GM10266 (cell line): ENCODE results near the gene CDKN2D.

Source experiments
- DNase-seq: peaks from one replicate; pipeline ENCODE4 v3.0.0; 2012; ENCODE audit errors: extremely low spot score
- CTCF ChIP-seq: IDR thresholded peaks from 2 replicates; pipeline ENCODE4 v1.5.1; 2012; ENCODE audit warnings: mild to moderate bottlenecking, low read depth; ENCODE audit not compliant: control insufficient read depth, insufficient read depth; ENCODE audit errors: missing control alignments

Gene CDKN2D

GRCh38 chr19:10568826-10569651 is at the start of gene CDKN2D:
CDKN2D (minus strand) TSS chr19:10568979; CDS start chr19:10568653, 326 bp downstream.
- DNase-seq, result peak; percentile 93
- TF ChIP-seq CTCF, result peak; percentile 20

- no peak for TF ChIP-seq CTCF
- no peak for DNase-seq
Observed at GRCh38 chr19:10617409-10618121, 48.8 kb upstream of the CDKN2D start.

GRCh38 chr19:10615429-10616023 is 46.7 kb upstream of the CDKN2D start:
- DNase-seq, result no peak
- TF ChIP-seq CTCF, result no peak

GRCh38 chr19:10612499-10613119 is 43.8 kb upstream of the CDKN2D start:
- TF ChIP-seq CTCF, result no peak
- no peak for DNase-seq

- TF ChIP-seq CTCF, result no peak
- DNase-seq, result no peak
Observed at GRCh38 chr19:10611907-10612306, 43.1 kb upstream of the CDKN2D start.

GRCh38 chr19:10604460-10604980 is 35.7 kb upstream of the CDKN2D start:
- peak; percentile 62 for DNase-seq

More at GRCh38 chr19:10604460-10604980, 35.7 kb upstream of the CDKN2D start:
- no peak for TF ChIP-seq CTCF
